Adrenal gland (tissue), 12 donors: Measurements from ENCODE around the gene SRSF4. TPM values are rescaled to one million over a fixed set of nuclear protein-coding genes. Genes with fewer than 3 reads are reported as not detected.
"Not testable (repeated sequence)": the region's sequence is repeated elsewhere in the genome, so short reads cannot be mapped to it uniquely, and the experiment has no call there.

ENCODE experiments used
- DNase-seq, 7 donors: peaks; one replicate each; pipeline ENCODE4 v3.0.0-alpha.2; 2019 to 2020
- H3K27ac ChIP-seq, 5 donors: fragments of 200-600 bp; sonication (generic) in 4 of 5; 1 replicate in 3 of 5; 2 replicates in 2 of 5; pipeline versions ENCODE4 v1.5.1 to v1.8.0; 2016 to 2020; ENCODE audit warnings: mild to moderate bottlenecking in 1 of 5
- H3K27me3 ChIP-seq: fragments of 200-600 bp; 2 replicates; pipeline ENCODE4 v1.8.0; 2021
- H3K36me3 ChIP-seq, 2 donors: fragments of 200-600 bp; replicated peaks in 1 of 2; 1 replicate in 1 of 2; 2 replicates in 1 of 2; pipeline versions ENCODE4 v1.5.1 to v1.8.0; 2018 to 2022
- H3K4me1 ChIP-seq, 2 donors: fragments of 200-600 bp; replicated peaks in 1 of 2; 1 replicate in 1 of 2; 2 replicates in 1 of 2; pipeline versions ENCODE4 v1.5.1 to v1.8.0; 2018 to 2021
- H3K4me3 ChIP-seq, 4 donors: fragments of 200-600 bp; sonication (generic) in 3 of 4; one replicate each; pipeline ENCODE4 v1.5.1; 2016 to 2018
- H3K9me3 ChIP-seq, 3 donors: fragments of 200-600 bp; sonication (generic) in 1 of 3; replicated peaks in 1 of 3; 1 replicate in 2 of 3; 2 replicates in 1 of 3; pipeline versions ENCODE4 v1.5.1 to v1.8.0; 2016 to 2021
- CTCF ChIP-seq, 6 experiments: fragments of 450-650 bp in 4 of 6; fragments of 200-600 bp in 2 of 6; sonication (generic) in 1 of 6; IDR thresholded peaks; 1 replicate in 5 of 6; 2 replicates in 1 of 6; pipeline versions ENCODE4 v1.5.1 to v1.8.0; 2016 to 2021; ENCODE audit warnings: antibody characterized with exemption in 6 of 6, mild to moderate bottlenecking in 2 of 6, moderate library complexity in 1 of 6
- POLR2A ChIP-seq, 2 donors: fragments of 450-650 bp; IDR thresholded peaks; one replicate each; pipeline ENCODE4 v1.6.1; 2017; ENCODE audit warnings: antibody characterized with exemption in 2 of 2, mild to moderate bottlenecking in 2 of 2, moderate library complexity in 1 of 2
- WGBS, 4 donors: extraction: QIAGEN DNeasy Blood & Tissue Kit in 2 of 4; methylation state at CpG; one replicate each; pipeline versions ENCODE4 v1.1.5 to v1.1.7; 2013 to 2017; 5-methylcytosine and 5-hydroxymethylcytosine counted together
- intact Hi-C, 2 donors: fragments of 100-400 bp; cut with DNase I; formaldehyde crosslinking; loops; one replicate each; pipeline versions ENCODE4 v1.14.1 to v1.15.0; 2022 to 2023
- polyA plus RNA-seq, 3 donors: library from polyadenylated mRNA; stranded (reverse); fragments of 200-250 nt in 2 of 3; fragments of 350-450 nt in 1 of 3; fragmentation: Illumina TruSeq in 1 of 3; extraction: RNeasy Lipid Tissue Mini Kit (QIAGEN cat#74804) in 1 of 3; gene quantifications; one replicate each; pipeline ENCODE4 v1.2.3, GENCODE V29; 2013 to 2014
- total RNA-seq, 9 donors: library from RNA; depleted of rRNA in 4 of 9; stranded (reverse); fragments of >200 nt in 4 of 9; fragments of 120-200 nt in 1 of 9; fragmentation: NEBNext Ultra II Directional in 1 of 9; extraction: Animal tissue kit (Norgen Biotek cat#: 25700) in 1 of 9; gene quantifications; one replicate each; pipeline versions ENCODE4 v1.1.0 to v1.2.4, GENCODE V29; 2013 to 2023
- donor health status: healthy with polysubstance abuse.
- donor health status: Bipolar disorder and iron deficiency.
- donor health status: DM: yes; HTN: yes; CAD: no.
- donor health status: DM: no; HTN: no; CAD: no.
- donor health status: DM: no; HTN: no; CAD: no.
- donor health status: DM: yes; HTN: yes; CAD: no.

Gene SRSF4
- total and polyA plus RNA-seq, 12 donors: 35.1 to 120 (median 55.4) TPM

- no peak overlapping the region for H3K4me3 ChIP-seq
- no peak for DNase-seq
- intact Hi-C loops: no loop called here
- H3K9me3 ChIP-seq: no peaks in the 10 kb centered on the region
- no peaks in the 10 kb centered on the region for H3K4me1 ChIP-seq
- H3K27ac ChIP-seq: no peak overlapping the region
- no peak for TF ChIP-seq POLR2A (IDR thresholded peaks at IDR 0.05)
- TF ChIP-seq CTCF (IDR thresholded peaks at IDR 0.05): no peak
- H3K27me3 ChIP-seq: no peaks in the 10 kb centered on the region
- WGBS, 4 donors: 85 to 100% (median 95%) methylated on average over 1 of the region's 1 CpG
- no peaks in the 10 kb centered on the region for H3K36me3 ChIP-seq
These were observed 41.0 kb upstream of the SRSF4 start for GRCh38 chr1:29222686-29223085.

GRCh38 chr1:29222260-29222659, 40.6 kb upstream of the SRSF4 start:
- DNase-seq, H3K9me3 ChIP-seq, H3K27me3 ChIP-seq, H3K4me3 ChIP-seq, H3K4me1 ChIP-seq, H3K27ac ChIP-seq, intact Hi-C loops, H3K36me3 ChIP-seq: not testable (repeated sequence)
- WGBS, 4 donors: 83 to 94% (median 89%) methylated on average over 6 of the region's 6 CpGs

- no peak overlapping the region for H3K27ac ChIP-seq
- no peaks in the 10 kb centered on the region for H3K4me1 ChIP-seq
- peaks cover 0 to 4% of the 10 kb centered on the region in 2 donors for H3K36me3 ChIP-seq
- no peaks in the 10 kb centered on the region for H3K9me3 ChIP-seq
- H3K27me3 ChIP-seq: no peaks in the 10 kb centered on the region
- no peak for TF ChIP-seq POLR2A (IDR thresholded peaks at IDR 0.05)
- intact Hi-C loops: no loop called here
- H3K4me3 ChIP-seq: no peak overlapping the region
- WGBS, 4 donors: 95 to 97% (median 97%) methylated on average over 3 of the region's 3 CpGs
- DNase-seq: no peak
These were observed 39.6 kb upstream of the SRSF4 start for GRCh38 chr1:29221296-29221695.

- Histone ChIP-seq H3K4me3 (no peak overlapping the region), H3K36me3 (peaks cover 0 to 26% of the 10 kb centered on the region in 2 donors), H3K27me3 (no peaks in the 10 kb centered on the region), H3K9me3 (no peaks in the 10 kb centered on the region), H3K27ac (no peak overlapping the region), H3K4me1 (no peaks in the 10 kb centered on the region)
- TF ChIP-seq CTCF (IDR thresholded peaks at IDR 0.05) (no peak), POLR2A (IDR thresholded peaks at IDR 0.05) (no peak)
- 72 to 96% (median 80%) methylated on average over 2 of the region's 2 CpGs for WGBS, 4 donors
- intact Hi-C loops: no loop called here
- DNase-seq: no peak
These were observed 36.5 kb upstream of the SRSF4 start for GRCh38 chr1:29218223-29218622.

GRCh38 chr1:29217633-29218032, 35.9 kb upstream of the SRSF4 start:
- no peak for DNase-seq
- 90 to 97% (median 94%) methylated on average over 2 of the region's 2 CpGs for WGBS, 4 donors
- Histone ChIP-seq H3K4me1 (no peaks in the 10 kb centered on the region), H3K9me3 (no peaks in the 10 kb centered on the region), H3K27ac (no peak overlapping the region), H3K27me3 (no peaks in the 10 kb centered on the region), H3K4me3 (no peak overlapping the region), H3K36me3 (peaks cover 0 to 32% of the 10 kb centered on the region in 2 donors)
- TF ChIP-seq CTCF (IDR thresholded peaks at IDR 0.05) (no peak), POLR2A (IDR thresholded peaks at IDR 0.05) (no peak)
- intact Hi-C loops: no loop called here
